Measurements from ENCODE around the gene ABTB2. TPM values are rescaled to one million over a fixed set of nuclear protein-coding genes. Genes with fewer than 3 reads are reported as not detected.

Gene ABTB2
- total RNA-seq, 1 experiment from 2014 or later: not detected

DNA sequence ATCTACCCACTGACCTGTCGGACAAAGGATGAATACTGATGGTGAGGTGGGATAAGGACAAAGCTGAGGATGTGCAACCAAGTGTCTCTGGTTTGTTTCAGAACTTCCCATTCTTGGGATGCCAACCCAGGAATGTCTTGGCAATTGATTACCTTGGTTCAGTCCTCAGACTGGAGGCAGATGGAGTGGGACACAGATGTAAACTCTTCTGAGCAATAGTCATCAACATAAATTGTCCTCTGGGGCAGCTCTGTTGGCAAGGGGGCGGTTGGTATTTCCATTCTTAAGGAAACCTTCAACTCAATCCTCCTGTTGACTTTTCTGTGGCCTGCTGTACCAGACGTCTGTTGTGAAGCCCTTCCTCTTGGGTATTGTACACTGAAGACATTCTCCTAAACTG, 6.8 kb downstream of the ABTB2 start:
- H3K79me2 ChIP-seq (ENCODE audit: low read length): no peaks in the 10 kb centered on the region
- no peaks in the 10 kb centered on the region for H3K4me1 ChIP-seq (ENCODE audit: low read length)
- H4K20me1 ChIP-seq (ENCODE audit: insufficient read depth, low read depth, low read length): 0 out of 2 replicates have a peak, but pooled peaks cover 3% of the 10 kb centered on the region
- no peaks in the 10 kb centered on the region for H3K36me3 ChIP-seq (ENCODE audit: insufficient read depth, low read length)
- no peak overlapping the region for H3K4me2 ChIP-seq (ENCODE audit: low read depth, low read length, poor library complexity, severe bottlenecking)
- no peaks in the 10 kb centered on the region for H3K9me2 ChIP-seq (replicated peaks; ENCODE audit: insufficient read depth, low read length)
- H3K27ac ChIP-seq (ENCODE audit: low read length): no peak overlapping the region
- H3K4me3 ChIP-seq (ENCODE audit: low read length): no peak overlapping the region
- H3K27me3 ChIP-seq (ENCODE audit: low read length): no peaks in the 10 kb centered on the region
- no peak overlapping the region for H3K9ac ChIP-seq (ENCODE audit: low read length)
- H3K9me3 ChIP-seq (ENCODE audit: low read length): no peaks in the 10 kb centered on the region
- no peak for DNase-seq
- H2AFZ ChIP-seq (ENCODE audit: low read length): no peak overlapping the region

GRCh38 chr11:34349882-34350281, 7.9 kb downstream of the ABTB2 start:
- Histone ChIP-seq H3K4me2 (ENCODE audit: low read depth, low read length, poor library complexity, severe bottlenecking) (no peak overlapping the region), H3K79me2 (ENCODE audit: low read length) (no peaks in the 10 kb centered on the region), H3K9ac (ENCODE audit: low read length) (no peak overlapping the region), H3K27ac (ENCODE audit: low read length) (no peak overlapping the region), H3K27me3 (ENCODE audit: low read length) (no peaks in the 10 kb centered on the region), H2AFZ (ENCODE audit: low read length) (no peak overlapping the region), H3K9me2 (replicated peaks; ENCODE audit: insufficient read depth, low read length) (no peaks in the 10 kb centered on the region), H4K20me1 (ENCODE audit: insufficient read depth, low read depth, low read length) (no peaks in the 10 kb centered on the region), H3K9me3 (ENCODE audit: low read length) (no peaks in the 10 kb centered on the region), H3K36me3 (ENCODE audit: insufficient read depth, low read length) (no peaks in the 10 kb centered on the region), H3K4me3 (ENCODE audit: low read length) (no peak overlapping the region), H3K4me1 (ENCODE audit: low read length) (no peaks in the 10 kb centered on the region)
- DNase-seq: no peak

DNA sequence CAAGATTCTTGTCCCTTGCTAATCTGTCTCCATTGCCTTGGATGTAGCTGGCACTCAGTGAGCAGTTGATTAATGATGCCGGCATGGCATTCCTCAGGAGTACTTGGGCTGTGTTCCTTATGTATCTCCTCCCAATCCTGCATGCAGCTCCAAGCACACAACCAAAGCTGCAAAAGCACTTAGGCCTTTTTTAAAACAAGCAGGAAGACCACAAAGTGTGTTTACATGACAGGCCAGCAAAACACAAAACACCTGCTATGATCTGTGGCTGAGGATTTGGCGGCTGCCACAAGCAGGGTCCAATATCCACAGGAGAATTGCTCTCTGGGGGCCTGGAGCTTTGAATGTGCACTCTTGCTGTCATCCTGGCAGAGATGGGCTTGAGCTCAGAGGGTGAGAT, 8.9 kb downstream of the ABTB2 start:
- Histone ChIP-seq H3K27me3 (ENCODE audit: low read length) (no peaks in the 10 kb centered on the region), H3K36me3 (ENCODE audit: insufficient read depth, low read length) (no peaks in the 10 kb centered on the region), H3K4me3 (ENCODE audit: low read length) (no peak overlapping the region), H3K9me2 (replicated peaks; ENCODE audit: insufficient read depth, low read length) (no peaks in the 10 kb centered on the region), H3K27ac (ENCODE audit: low read length) (no peak overlapping the region), H3K9ac (ENCODE audit: low read length) (no peak overlapping the region), H3K79me2 (ENCODE audit: low read length) (no peaks in the 10 kb centered on the region), H3K9me3 (ENCODE audit: low read length) (no peaks in the 10 kb centered on the region), H2AFZ (ENCODE audit: low read length) (no peak overlapping the region), H3K4me2 (ENCODE audit: low read depth, low read length, poor library complexity, severe bottlenecking) (no peak overlapping the region), H3K4me1 (ENCODE audit: low read length) (no peaks in the 10 kb centered on the region), H4K20me1 (ENCODE audit: insufficient read depth, low read depth, low read length) (no peaks in the 10 kb centered on the region)
- no peak for DNase-seq

- no peak overlapping the region for H3K27ac ChIP-seq (ENCODE audit: low read length)
- H3K4me2 ChIP-seq (ENCODE audit: low read depth, low read length, poor library complexity, severe bottlenecking): no peak overlapping the region
- H3K27me3 ChIP-seq (ENCODE audit: low read length): no peaks in the 10 kb centered on the region
- no peak for DNase-seq
- no peak overlapping the region for H3K9ac ChIP-seq (ENCODE audit: low read length)
- no peaks in the 10 kb centered on the region for H3K79me2 ChIP-seq (ENCODE audit: low read length)
- no peak overlapping the region for H2AFZ ChIP-seq (ENCODE audit: low read length)
- no peaks in the 10 kb centered on the region for H3K36me3 ChIP-seq (ENCODE audit: insufficient read depth, low read length)
- no peak overlapping the region for H3K4me3 ChIP-seq (ENCODE audit: low read length)
- H3K4me1 ChIP-seq (ENCODE audit: low read length): no peaks in the 10 kb centered on the region
- no peaks in the 10 kb centered on the region for H3K9me2 ChIP-seq (replicated peaks; ENCODE audit: insufficient read depth, low read length)
- no peaks in the 10 kb centered on the region for H3K9me3 ChIP-seq (ENCODE audit: low read length)
- no peaks in the 10 kb centered on the region for H4K20me1 ChIP-seq (ENCODE audit: insufficient read depth, low read depth, low read length)
These were observed 9.7 kb downstream of the ABTB2 start for GRCh38 chr11:34348096-34348495.

GRCh38 chr11:34346551-34346950, 11.3 kb downstream of the ABTB2 start:
- no peak for DNase-seq
- Histone ChIP-seq H3K4me1 (ENCODE audit: low read length) (no peaks in the 10 kb centered on the region; the same call in 1 of the 2 replicates), H3K4me2 (ENCODE audit: low read depth, low read length, poor library complexity, severe bottlenecking) (no peak overlapping the region), H3K4me3 (ENCODE audit: low read length) (no peak overlapping the region), H3K9me2 (replicated peaks; ENCODE audit: insufficient read depth, low read length) (no peaks in the 10 kb centered on the region), H2AFZ (ENCODE audit: low read length) (no peak overlapping the region), H3K79me2 (ENCODE audit: low read length) (no peaks in the 10 kb centered on the region), H3K27ac (ENCODE audit: low read length) (no peak overlapping the region), H3K9ac (ENCODE audit: low read length) (no peak overlapping the region), H3K27me3 (ENCODE audit: low read length) (no peaks in the 10 kb centered on the region), H3K36me3 (ENCODE audit: insufficient read depth, low read length) (no peaks in the 10 kb centered on the region), H4K20me1 (ENCODE audit: insufficient read depth, low read depth, low read length) (no peaks in the 10 kb centered on the region), H3K9me3 (ENCODE audit: low read length) (no peaks in the 10 kb centered on the region)

- Histone ChIP-seq H3K27ac (ENCODE audit: low read length) (no peak overlapping the region), H3K36me3 (ENCODE audit: insufficient read depth, low read length) (no peaks in the 10 kb centered on the region), H3K4me3 (ENCODE audit: low read length) (no peak overlapping the region), H3K79me2 (ENCODE audit: low read length) (no peaks in the 10 kb centered on the region), H3K27me3 (ENCODE audit: low read length) (no peaks in the 10 kb centered on the region), H3K4me1 (ENCODE audit: low read length) (no peaks in the 10 kb centered on the region; the same call in 1 of the 2 replicates), H2AFZ (ENCODE audit: low read length) (no peak overlapping the region), H4K20me1 (ENCODE audit: insufficient read depth, low read depth, low read length) (no peaks in the 10 kb centered on the region), H3K9ac (ENCODE audit: low read length) (no peak overlapping the region), H3K9me2 (replicated peaks; ENCODE audit: insufficient read depth, low read length) (no peaks in the 10 kb centered on the region), H3K4me2 (ENCODE audit: low read depth, low read length, poor library complexity, severe bottlenecking) (no peak overlapping the region), H3K9me3 (ENCODE audit: low read length) (no peaks in the 10 kb centered on the region)
- DNase-seq: no peak
These were observed 11.8 kb downstream of the ABTB2 start for GRCh38 chr11:34345991-34346480.

- no peak for DNase-seq
- Histone ChIP-seq H3K27ac (ENCODE audit: low read length) (no peak overlapping the region), H3K9me3 (ENCODE audit: low read length) (no peaks in the 10 kb centered on the region), H3K36me3 (ENCODE audit: insufficient read depth, low read length) (no peaks in the 10 kb centered on the region), H3K4me3 (ENCODE audit: low read length) (no peak overlapping the region), H3K9ac (ENCODE audit: low read length) (no peak overlapping the region), H3K9me2 (replicated peaks; ENCODE audit: insufficient read depth, low read length) (no peaks in the 10 kb centered on the region), H4K20me1 (ENCODE audit: insufficient read depth, low read depth, low read length) (no peaks in the 10 kb centered on the region), H3K4me1 (ENCODE audit: low read length) (no peaks in the 10 kb centered on the region; the same call in 1 of the 2 replicates), H3K4me2 (ENCODE audit: low read depth, low read length, poor library complexity, severe bottlenecking) (no peak overlapping the region), H3K79me2 (ENCODE audit: low read length) (no peaks in the 10 kb centered on the region), H3K27me3 (ENCODE audit: low read length) (no peaks in the 10 kb centered on the region), H2AFZ (ENCODE audit: low read length) (no peak overlapping the region)
These were observed 12.3 kb downstream of the ABTB2 start for GRCh38 chr11:34345540-34345876.

DNA sequence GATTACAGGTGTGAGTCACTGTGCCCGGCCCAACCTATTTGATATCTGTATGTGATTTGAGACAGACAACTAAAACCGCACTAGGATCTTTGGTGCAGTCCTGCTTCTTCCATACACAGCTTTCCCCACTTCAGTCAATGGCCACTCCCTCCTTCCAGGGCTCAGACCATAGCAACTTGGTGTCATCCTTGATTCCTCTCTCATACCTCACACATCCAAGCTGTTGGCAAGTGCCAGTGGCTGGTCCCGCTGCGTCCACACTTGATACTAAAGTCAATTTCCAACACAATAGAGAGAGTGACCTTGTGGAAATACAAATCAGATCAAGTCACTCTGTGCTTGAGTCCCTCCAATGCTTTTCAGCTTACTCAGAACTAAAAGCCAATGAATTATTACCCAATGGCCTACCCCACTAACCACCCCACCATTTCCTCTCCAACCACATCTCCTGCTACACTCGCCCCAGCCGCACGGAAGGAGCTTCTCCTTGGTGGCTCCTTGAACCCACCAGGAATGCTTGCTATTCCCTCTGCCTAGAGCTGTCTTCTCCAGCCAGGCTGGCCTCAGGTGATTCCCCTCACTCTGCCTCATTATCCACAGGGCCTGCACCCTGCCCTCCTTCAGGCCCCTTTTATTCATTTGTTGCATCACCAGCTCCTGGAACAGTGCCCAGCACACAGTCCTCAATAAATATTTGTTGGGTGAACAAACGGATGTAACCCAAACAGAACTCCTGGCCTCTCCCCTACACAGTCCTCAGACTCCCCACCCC, 12.9 kb downstream of the ABTB2 start:
- H3K4me1 ChIP-seq (ENCODE audit: low read length): no peaks in the 10 kb centered on the region; the same call in 1 of the 2 replicates
- no peak overlapping the region for H3K27ac ChIP-seq (ENCODE audit: low read length)
- H3K4me2 ChIP-seq (ENCODE audit: low read depth, low read length, poor library complexity, severe bottlenecking): no peak overlapping the region
- no peak for DNase-seq
- no peak overlapping the region for H3K4me3 ChIP-seq (ENCODE audit: low read length)
- H3K9ac ChIP-seq (ENCODE audit: low read length): no peak overlapping the region
- H3K79me2 ChIP-seq (ENCODE audit: low read length): no peaks in the 10 kb centered on the region
- H3K9me2 ChIP-seq (replicated peaks; ENCODE audit: insufficient read depth, low read length): no peaks in the 10 kb centered on the region
- H3K9me3 ChIP-seq (ENCODE audit: low read length): no peaks in the 10 kb centered on the region
- no peak overlapping the region for H2AFZ ChIP-seq (ENCODE audit: low read length)
- H3K27me3 ChIP-seq (ENCODE audit: low read length): no peaks in the 10 kb centered on the region
- no peaks in the 10 kb centered on the region for H3K36me3 ChIP-seq (ENCODE audit: insufficient read depth, low read length)
- no peaks in the 10 kb centered on the region for H4K20me1 ChIP-seq (ENCODE audit: insufficient read depth, low read depth, low read length)
